Hepatocyte (in vitro differentiated cells): ENCODE results near the gene SLC20A1. TPM values are rescaled to one million over a fixed set of nuclear protein-coding genes. Genes with fewer than 3 reads are reported as not detected.

Source experiments
- DNase-seq: peaks from one replicate; pipeline ENCODE4 v3.0.0-alpha.2; 2016; ENCODE audit warnings: low spot score
- H2AFZ ChIP-seq: fragments of 200-600 bp; sonication (generic); 2 replicates; pipeline ENCODE4 v1.6.0; 2016; ENCODE audit warnings: antibody characterized with exemption, mild to moderate bottlenecking
- H3K27ac ChIP-seq: fragments of 200-600 bp; sonication (generic); 2 replicates; pipeline ENCODE4 v1.5.1; 2016; ENCODE audit warnings: mild to moderate bottlenecking
- H3K27me3 ChIP-seq: fragments of 200-600 bp; sonication (generic); 2 replicates; pipeline ENCODE4 v1.6.1; 2016
- H3K36me3 ChIP-seq: fragments of 200-600 bp; sonication (generic); replicated peaks from 2 replicates; pipeline ENCODE4 v1.5.1; 2016; ENCODE audit warnings: low read depth; ENCODE audit not compliant: insufficient read depth
- H3K4me1 ChIP-seq: fragments of 200-600 bp; sonication (generic); 2 replicates; pipeline ENCODE4 v1.5.1; 2016; ENCODE audit warnings: mild to moderate bottlenecking, moderate library complexity; ENCODE audit not compliant: insufficient read depth
- H3K4me2 ChIP-seq: fragments of 200-600 bp; sonication (generic); 2 replicates; pipeline ENCODE4 v1.6.0; 2016
- H3K4me3 ChIP-seq: fragments of 200-600 bp; sonication (generic); 2 replicates; pipeline ENCODE4 v1.5.1; 2016; ENCODE audit warnings: mild to moderate bottlenecking
- H3K79me2 ChIP-seq: fragments of 200-600 bp; sonication (generic); 2 replicates; pipeline ENCODE4 v1.6.0; 2017; ENCODE audit warnings: mild to moderate bottlenecking
- H3K9me2 ChIP-seq: fragments of 200-600 bp; sonication (generic); replicated peaks from 2 replicates; pipeline ENCODE4 v1.6.0; 2017; ENCODE audit warnings: mild to moderate bottlenecking; ENCODE audit not compliant: insufficient read depth
- H3K9me3 ChIP-seq: fragments of 200-600 bp; sonication (generic); 2 replicates; pipeline ENCODE4 v1.5.1; 2016; ENCODE audit warnings: low read depth, mild to moderate bottlenecking
- H4K20me1 ChIP-seq: fragments of 200-600 bp; sonication (generic); 2 replicates; pipeline ENCODE4 v1.6.0; 2016; ENCODE audit warnings: mild to moderate bottlenecking; ENCODE audit not compliant: insufficient read depth, poor library complexity, severe bottlenecking
- EZH2 ChIP-seq: fragments of 200-600 bp; sonication (generic); IDR thresholded peaks from 2 replicates; pipeline ENCODE4 v1.6.1; 2016; ENCODE audit warnings: antibody characterized with exemption, mild to moderate bottlenecking, borderline replicate concordance
- EZH2phosphoT487 ChIP-seq: fragments of 200-600 bp; sonication (generic); IDR thresholded peaks from one replicate; pipeline ENCODE4 v1.6.1; 2018; ENCODE audit warnings: antibody characterized with exemption, mild to moderate bottlenecking, low read depth, moderate library complexity; ENCODE audit not compliant: unreplicated experiment, severe bottlenecking
- WGBS: methylation state at CpG from one replicate; pipeline ENCODE4 v1.1.6; 2016; ENCODE audit warnings: low lambda C conversion rate; ENCODE audit errors: missing lambda C conversion rate; 5-methylcytosine and 5-hydroxymethylcytosine counted together
- polyA plus RNA-seq: library from polyadenylated mRNA; unstranded; fragments of >200 nt; fragmentation: Nextera tagmentation; extraction: Ambion mirVana; gene quantifications from 2 replicates; pipeline ENCODE4 v1.2.1, GENCODE V29; 2016
- total RNA-seq: library from RNA; depleted of rRNA; stranded (reverse); fragments of >200 nt; gene quantifications from 2 replicates; pipeline ENCODE4 v1.2.3, GENCODE V29; 2014
- TF ChIP-seq, protein P1 (sequence below): fragments of 200-600 bp; sonication (generic); IDR thresholded peaks from 2 replicates; pipeline ENCODE4 v1.5.1; 2016; ENCODE audit warnings: antibody characterized with exemption, mild to moderate bottlenecking; ENCODE audit not compliant: poor library complexity

The SLC20A1 gene
- total and polyA plus RNA-seq, 2 experiments from 2014 or later: 63.6 to 135 TPM

DNA sequence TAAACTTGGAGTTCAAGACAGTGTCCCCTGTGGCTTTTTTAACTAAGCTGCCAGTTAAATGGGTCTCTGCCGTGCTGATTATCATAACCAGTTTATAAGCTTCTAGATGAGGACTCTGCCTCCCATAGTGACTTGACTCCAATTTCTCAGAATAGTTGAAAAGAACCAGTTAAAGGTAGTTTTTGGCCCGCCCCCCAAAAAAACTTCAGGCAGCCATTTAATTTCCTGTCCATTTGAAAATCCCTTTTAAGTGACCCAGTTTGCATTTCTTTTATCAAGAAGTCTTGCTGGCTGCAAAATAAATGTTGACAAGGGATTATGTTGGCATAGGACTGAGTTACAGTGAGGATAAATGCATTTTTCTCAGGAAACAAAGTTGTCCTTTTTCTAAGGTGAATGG lies 2.3 kb downstream of the SLC20A1 start:
- H3K27me3 ChIP-seq: no peaks in the 10 kb centered on the region
- H3K4me3 ChIP-seq: no peak overlapping the region
- no peak for DNase-seq
- TF ChIP-seq, protein P1, sequence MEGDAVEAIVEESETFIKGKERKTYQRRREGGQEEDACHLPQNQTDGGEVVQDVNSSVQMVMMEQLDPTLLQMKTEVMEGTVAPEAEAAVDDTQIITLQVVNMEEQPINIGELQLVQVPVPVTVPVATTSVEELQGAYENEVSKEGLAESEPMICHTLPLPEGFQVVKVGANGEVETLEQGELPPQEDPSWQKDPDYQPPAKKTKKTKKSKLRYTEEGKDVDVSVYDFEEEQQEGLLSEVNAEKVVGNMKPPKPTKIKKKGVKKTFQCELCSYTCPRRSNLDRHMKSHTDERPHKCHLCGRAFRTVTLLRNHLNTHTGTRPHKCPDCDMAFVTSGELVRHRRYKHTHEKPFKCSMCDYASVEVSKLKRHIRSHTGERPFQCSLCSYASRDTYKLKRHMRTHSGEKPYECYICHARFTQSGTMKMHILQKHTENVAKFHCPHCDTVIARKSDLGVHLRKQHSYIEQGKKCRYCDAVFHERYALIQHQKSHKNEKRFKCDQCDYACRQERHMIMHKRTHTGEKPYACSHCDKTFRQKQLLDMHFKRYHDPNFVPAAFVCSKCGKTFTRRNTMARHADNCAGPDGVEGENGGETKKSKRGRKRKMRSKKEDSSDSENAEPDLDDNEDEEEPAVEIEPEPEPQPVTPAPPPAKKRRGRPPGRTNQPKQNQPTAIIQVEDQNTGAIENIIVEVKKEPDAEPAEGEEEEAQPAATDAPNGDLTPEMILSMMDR: no peak
- TF ChIP-seq EZH2: no peak
- TF ChIP-seq EZH2phosphoT487: no peak
- peaks cover 16% of the 10 kb centered on the region for H3K4me1 ChIP-seq
- no peak overlapping the region for H2AFZ ChIP-seq
- H3K4me2 ChIP-seq: peak overlapping the region; percentile 80
- no peak overlapping the region for H3K27ac ChIP-seq
- H3K9me2 ChIP-seq: no peaks in the 10 kb centered on the region
- no peaks in the 10 kb centered on the region for H3K36me3 ChIP-seq
- WGBS: 78% methylated on average over 2 of the region's 2 CpGs
- H3K9me3 ChIP-seq: no peaks in the 10 kb centered on the region
- H3K79me2 ChIP-seq: peaks cover 49% of the 10 kb centered on the region
- peaks cover 16% of the 10 kb centered on the region for H4K20me1 ChIP-seq

DNA sequence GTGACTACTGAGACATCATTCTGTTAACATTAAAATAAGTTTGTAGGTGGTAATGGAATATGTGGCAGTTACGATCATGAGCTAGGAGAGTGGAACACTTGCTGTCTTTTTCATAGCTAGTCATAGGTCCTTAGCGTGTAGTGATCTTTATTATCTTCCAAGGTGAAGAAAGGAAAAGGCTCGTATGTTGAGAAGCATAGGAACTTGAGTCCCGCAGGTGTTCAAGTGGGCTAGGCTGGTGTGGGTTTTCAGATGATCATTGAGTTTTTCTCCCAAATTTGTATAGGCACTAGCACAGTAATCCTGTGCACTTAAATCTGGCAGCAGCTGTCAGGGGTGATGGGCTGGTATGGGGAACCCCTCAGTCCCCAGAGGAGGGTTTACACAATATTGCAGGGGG lies 10.9 kb downstream of the SLC20A1 start:
- Histone ChIP-seq H3K4me2 (no peak overlapping the region), H3K4me3 (no peak overlapping the region), H3K9me2 (no peaks in the 10 kb centered on the region), H3K27me3 (no peaks in the 10 kb centered on the region), H4K20me1 (no peaks in the 10 kb centered on the region), H3K36me3 (no peaks in the 10 kb centered on the region), H2AFZ (no peak overlapping the region), H3K9me3 (no peaks in the 10 kb centered on the region), H3K4me1 (no peaks in the 10 kb centered on the region), H3K79me2 (peaks cover 7% of the 10 kb centered on the region), H3K27ac (no peak overlapping the region)
- TF ChIP-seq, protein P1: no peak
- TF ChIP-seq EZH2phosphoT487: no peak
- no peak for TF ChIP-seq EZH2
- no peak for DNase-seq
- 100% methylated on average over 4 of the region's 4 CpGs for WGBS

DNA sequence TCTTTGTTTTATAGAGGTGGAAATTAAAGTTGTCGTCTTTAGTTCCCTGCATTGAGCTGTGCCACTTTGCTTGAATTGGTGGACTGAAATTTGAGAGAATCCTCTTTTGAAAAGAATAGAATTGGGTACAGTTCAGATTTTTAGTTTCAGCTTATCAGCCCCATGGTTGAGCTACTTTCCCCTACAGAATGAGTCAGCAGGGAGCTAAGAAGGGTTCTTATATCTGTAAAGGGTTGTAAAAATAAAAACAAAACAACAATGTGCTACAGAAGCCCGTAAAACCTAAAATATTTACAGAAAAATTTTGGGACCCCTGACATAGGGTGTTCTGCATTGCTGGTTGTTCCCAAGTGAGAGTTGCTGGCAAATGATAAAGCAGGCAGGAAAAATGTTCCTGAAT lies 12.6 kb downstream of the SLC20A1 start:
- WGBS: 87% methylated on average over 2 of the region's 2 CpGs
- Histone ChIP-seq H4K20me1 (no peaks in the 10 kb centered on the region), H3K9me3 (no peaks in the 10 kb centered on the region), H3K27me3 (no peaks in the 10 kb centered on the region), H3K36me3 (no peaks in the 10 kb centered on the region), H2AFZ (no peak overlapping the region), H3K4me2 (no peak overlapping the region), H3K79me2 (peaks cover 7% of the 10 kb centered on the region), H3K4me3 (no peak overlapping the region), H3K9me2 (no peaks in the 10 kb centered on the region), H3K4me1 (no peaks in the 10 kb centered on the region), H3K27ac (no peak overlapping the region)
- TF ChIP-seq, protein P1: no peak
- TF ChIP-seq EZH2phosphoT487: no peak
- TF ChIP-seq EZH2: no peak
- DNase-seq: no peak
